WTC11 (cell line): ENCODE results near the gene DDN. TPM values are rescaled to one million over a fixed set of nuclear protein-coding genes. Genes with fewer than 3 reads are reported as not detected.

ENCODE experiments used
- AFF4 ChIP-seq: sonication (generic); formaldehyde crosslinking; IDR thresholded peaks from 2 replicates; pipeline ENCODE4 v1.8.1; 2023; ENCODE audit warnings: mild to moderate bottlenecking, missing genetic modification reagents, borderline replicate concordance
- ARID4B ChIP-seq: sonication (generic); formaldehyde crosslinking; IDR thresholded peaks from 2 replicates; pipeline ENCODE4 v1.8.0; 2023; ENCODE audit warnings: missing genetic modification reagents, mild to moderate bottlenecking, borderline replicate concordance
- ATF1 ChIP-seq: sonication (generic); formaldehyde crosslinking; IDR thresholded peaks from 2 replicates; pipeline ENCODE4 v1.8.1; 2023; ENCODE audit warnings: mild to moderate bottlenecking, moderate library complexity, missing genetic modification reagents
- CDX4 ChIP-seq: fragments of 250-450 bp; sonication (Bioruptor Pico); IDR thresholded peaks from 2 replicates; pipeline ENCODE4 v1.9.0; 2021; ENCODE audit warnings: moderate library complexity, mild to moderate bottlenecking, inconsistent platforms, borderline replicate concordance
- CREM ChIP-seq: sonication (generic); formaldehyde crosslinking; IDR thresholded peaks from 2 replicates; pipeline ENCODE4 v1.8.1; 2022; ENCODE audit warnings: mild to moderate bottlenecking, missing genetic modification reagents, moderate library complexity
- EMX1 ChIP-seq: fragments of 250-450 bp; sonication (Bioruptor Pico); IDR thresholded peaks from 2 replicates; pipeline ENCODE4 v1.8.0; 2021; ENCODE audit warnings: mild to moderate bottlenecking
- ETV6 ChIP-seq: sonication (generic); formaldehyde crosslinking; IDR thresholded peaks from 2 replicates; pipeline ENCODE4 v1.8.1; 2022; ENCODE audit warnings: mild to moderate bottlenecking, missing genetic modification reagents
- FOXP1 ChIP-seq: sonication (generic); formaldehyde crosslinking; IDR thresholded peaks from 2 replicates; pipeline ENCODE4 v1.8.0; 2022; ENCODE audit warnings: missing genetic modification reagents, mild to moderate bottlenecking, moderate library complexity, borderline replicate concordance
- HMGXB4 ChIP-seq: sonication (generic); formaldehyde crosslinking; IDR thresholded peaks from 2 replicates; pipeline ENCODE4 v1.8.1; 2023; ENCODE audit warnings: mild to moderate bottlenecking, moderate library complexity, missing genetic modification reagents
- IRF2 ChIP-seq: sonication (generic); formaldehyde crosslinking; IDR thresholded peaks from 2 replicates; pipeline ENCODE4 v1.8.0; 2022; ENCODE audit warnings: low read depth, missing genetic modification reagents, borderline replicate concordance
- JUN ChIP-seq: sonication (generic); formaldehyde crosslinking; IDR thresholded peaks from 2 replicates; pipeline ENCODE4 v1.8.0; 2023; ENCODE audit warnings: mild to moderate bottlenecking, missing genetic modification reagents
- KAT7 ChIP-seq: sonication (generic); formaldehyde crosslinking; IDR thresholded peaks from 2 replicates; pipeline ENCODE4 v1.8.1; 2023; ENCODE audit warnings: missing genetic modification reagents, mild to moderate bottlenecking, borderline replicate concordance
- NFATC4 ChIP-seq: fragments of 250-450 bp; sonication (Bioruptor Pico); IDR thresholded peaks from 2 replicates; pipeline ENCODE4 v1.9.0; 2021; ENCODE audit warnings: mild to moderate bottlenecking
- NFE2L1 ChIP-seq: sonication (generic); formaldehyde crosslinking; IDR thresholded peaks from 2 replicates; pipeline ENCODE4 v1.8.1; 2023; ENCODE audit warnings: missing genetic modification reagents
- NFYB ChIP-seq: sonication (generic); formaldehyde crosslinking; conservative IDR thresholded peaks from 2 replicates; pipeline ENCODE4 v1.8.0; 2022; ENCODE audit warnings: low read depth, missing genetic modification reagents
- SOX15 ChIP-seq: fragments of 250-450 bp; sonication (Bioruptor Pico); IDR thresholded peaks from 2 replicates; pipeline ENCODE4 v1.9.0; 2021; ENCODE audit warnings: mild to moderate bottlenecking
- SP1 ChIP-seq: sonication (generic); formaldehyde crosslinking; conservative IDR thresholded peaks from 2 replicates; pipeline ENCODE4 v1.8.1; 2022; ENCODE audit warnings: missing genetic modification reagents
- USF1 ChIP-seq: sonication (generic); formaldehyde crosslinking; IDR thresholded peaks from 2 replicates; pipeline ENCODE4 v1.8.0; 2022; ENCODE audit warnings: mild to moderate bottlenecking, missing genetic modification reagents
- ZNF532 ChIP-seq: fragments of 250-450 bp; sonication (Bioruptor Pico); IDR thresholded peaks from 2 replicates; pipeline ENCODE4 v1.9.0; 2021; ENCODE audit warnings: mild to moderate bottlenecking, borderline replicate concordance
- ZNF671 ChIP-seq: fragments of 250-450 bp; sonication (Bioruptor Pico); IDR thresholded peaks from 2 replicates; pipeline ENCODE4 v1.8.0; 2021; ENCODE audit warnings: mild to moderate bottlenecking
- total RNA-seq: library from RNA; stranded (reverse); gene quantifications from 3 replicates; pipeline ENCODE4 v1.2.3, GENCODE V29; 2021

The DDN gene
- total RNA-seq, 1 experiment from 2014 or later: 0.33 TPM

GRCh38 chr12:49018261-49019119, 19.3 kb upstream of the DDN start, which contains the start of gene PRKAG1 (continued):
- TF ChIP-seq AFF4 (CRISPR knock-in tag): peak; percentile 83; the same call in 1 of the 2 replicates
- TF ChIP-seq NFYB (CRISPR knock-in tag): no peak
- TF ChIP-seq ATF1 (CRISPR knock-in tag): 0 out of 2 replicates have a peak, but pooled peaks have one; percentile 29
- peak; percentile 52; the same call in 1 of the 2 replicates for TF ChIP-seq FOXP1
- no peak for TF ChIP-seq SOX15 (CRISPR knock-in tag)
- peak; percentile 92 for TF ChIP-seq CREM (CRISPR knock-in tag)
- TF ChIP-seq USF1 (CRISPR knock-in tag): peak; percentile 41; the same call in 1 of the 2 replicates
- no peak for TF ChIP-seq CDX4 (CRISPR knock-in tag)
- TF ChIP-seq JUN: 0 out of 2 replicates have a peak, but pooled peaks have one; percentile 30
- TF ChIP-seq KAT7: 0 out of 2 replicates have a peak, but pooled peaks have one; percentile 3
- peak; percentile 62; the same call in 1 of the 2 replicates for TF ChIP-seq ARID4B
- TF ChIP-seq EMX1 (CRISPR knock-in tag): 0 out of 2 replicates have a peak, but pooled peaks have one; percentile 28
- no peak for TF ChIP-seq NFE2L1 (CRISPR knock-in tag)
- peak; percentile 42; the same call in 1 of the 2 replicates for TF ChIP-seq ETV6 (CRISPR knock-in tag)
- TF ChIP-seq IRF2 (CRISPR knock-in tag): no peak
- TF ChIP-seq NFATC4 (CRISPR knock-in tag): peak; percentile 30; the same call in 1 of the 2 replicates
- no peak for TF ChIP-seq ZNF671
- TF ChIP-seq SP1: peak; percentile 95
- TF ChIP-seq ZNF532 (CRISPR knock-in tag): peak; percentile 30; the same call in 1 of the 2 replicates
- 0 out of 2 replicates have a peak, but pooled peaks have one; percentile 42 for TF ChIP-seq HMGXB4 (CRISPR knock-in tag)
